Measurements from ENCODE around the gene ELOA2.
"Not testable (repeated sequence)": the region's sequence is repeated elsewhere in the genome, so short reads cannot be mapped to it uniquely, and the experiment has no call there.

Gene ELOA2

GRCh38 chr18:47022821-47023220 lies 12.6 kb downstream of the ELOA2 start:
- DNase-seq (ENCODE audit: low spot score), result not testable (repeated sequence)

- DNase-seq (ENCODE audit: low spot score), result not testable (repeated sequence)
Measured at GRCh38 chr18:47020757-47021156, 14.7 kb downstream of the ELOA2 start.

GRCh38 chr18:47019870-47020269 lies 15.6 kb downstream of the ELOA2 start:
- not testable (repeated sequence) for DNase-seq (ENCODE audit: low spot score)

Data from globus pallidus (tissue), 1 donor.